HG03045 (cell line): ENCODE measurements around the gene PDE11A.

Experiments used
- ATAC-seq: cut with Tn5 transposase; IDR thresholded peaks from one replicate; pipeline ENCODE4 v1.9.1; 2021; ENCODE audit warnings: mild to moderate bottlenecking, moderate library complexity; ENCODE audit not compliant: unreplicated experiment

The PDE11A gene

GRCh38 chr2:177606636-177607035, 465.9 kb downstream of the PDE11A start:
- no peak for ATAC-seq

DNA sequence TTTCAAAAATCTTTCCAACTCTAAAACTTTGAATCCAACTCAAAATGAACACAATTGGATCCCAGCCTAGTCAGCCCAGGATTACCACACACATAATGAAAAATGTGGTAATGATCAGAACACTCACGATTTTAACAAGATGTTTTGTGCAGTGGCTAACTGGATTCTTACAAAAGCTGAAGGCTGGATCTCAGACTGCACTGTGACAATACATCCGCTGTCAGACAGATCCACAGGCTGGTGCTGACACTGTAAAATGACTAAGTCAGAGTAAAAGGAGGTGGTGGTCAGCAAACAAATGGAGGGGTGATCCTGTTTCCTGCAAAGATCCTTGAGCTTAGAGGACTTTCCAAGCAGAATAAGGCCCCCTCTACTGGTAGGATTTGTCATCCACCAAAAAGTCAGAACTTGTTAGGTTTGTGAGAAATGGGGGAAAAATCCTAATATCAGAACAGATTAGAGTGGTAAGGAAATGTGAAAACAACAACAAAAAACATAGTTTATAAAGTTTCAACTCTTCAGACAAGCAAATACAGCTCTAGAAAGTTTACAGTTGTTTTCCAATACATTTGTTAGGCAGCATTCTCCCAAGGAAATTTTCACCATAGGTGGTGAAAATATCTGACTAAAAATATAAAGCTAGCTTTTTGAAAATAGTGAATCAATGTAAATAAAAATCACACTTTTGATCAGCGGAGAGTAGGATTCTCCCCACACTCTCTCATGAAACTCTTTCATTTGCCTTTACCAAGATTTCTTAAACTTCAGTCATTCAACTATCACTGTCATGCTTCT, 468.1 kb downstream of the PDE11A start:
- no peak for ATAC-seq

DNA sequence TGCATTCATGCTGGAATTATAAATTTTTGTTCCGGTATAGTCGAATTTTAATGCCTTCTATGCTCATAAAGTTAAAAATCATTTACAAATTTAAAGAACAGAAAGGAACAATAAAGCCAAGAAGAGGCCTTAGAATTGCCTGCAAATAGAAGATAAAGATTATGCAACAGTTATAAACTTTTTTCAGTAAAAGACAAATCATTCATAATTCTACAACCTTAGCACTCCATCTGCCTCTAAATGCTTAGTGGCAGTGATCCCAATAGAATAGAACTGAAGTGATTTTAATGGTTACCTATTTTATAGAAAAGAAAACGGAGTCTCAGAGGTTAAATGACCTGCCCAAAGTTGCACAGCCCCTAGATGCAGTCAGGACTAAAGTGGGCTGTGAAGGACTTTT, 468.8 kb downstream of the PDE11A start:
- ATAC-seq, result no peak

GRCh38 chr2:177603181-177603580, 469.4 kb downstream of the PDE11A start:
- no peak for ATAC-seq

DNA sequence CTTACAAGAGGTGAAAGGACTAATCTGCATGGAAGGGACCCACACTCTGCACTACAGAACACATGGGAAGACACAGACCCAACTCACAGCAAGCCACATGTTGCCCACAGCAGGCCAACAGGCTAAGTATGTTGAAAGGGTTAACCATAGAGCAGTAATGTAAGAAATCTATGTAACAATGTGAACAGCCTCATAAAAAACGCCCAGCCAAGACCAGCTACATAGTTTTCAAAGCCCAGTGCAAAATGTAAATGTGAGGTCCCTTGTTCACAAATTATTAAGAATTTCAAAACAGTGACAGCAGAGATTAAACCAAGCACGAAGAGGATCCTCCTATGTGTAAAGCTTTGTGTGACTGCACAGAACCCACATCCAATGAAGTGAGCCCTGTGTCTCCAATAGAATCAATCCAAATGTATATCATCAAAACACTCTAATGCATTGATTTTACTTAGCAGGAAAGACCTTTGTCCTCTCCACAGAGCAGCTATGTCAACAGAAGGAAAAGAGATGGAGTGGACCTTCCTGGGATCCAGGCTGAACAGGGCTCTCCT, 469.9 kb downstream of the PDE11A start:
- ATAC-seq, result no peak

GRCh38 chr2:177600917-177601316, 471.7 kb downstream of the PDE11A start:
- no peak for ATAC-seq

DNA sequence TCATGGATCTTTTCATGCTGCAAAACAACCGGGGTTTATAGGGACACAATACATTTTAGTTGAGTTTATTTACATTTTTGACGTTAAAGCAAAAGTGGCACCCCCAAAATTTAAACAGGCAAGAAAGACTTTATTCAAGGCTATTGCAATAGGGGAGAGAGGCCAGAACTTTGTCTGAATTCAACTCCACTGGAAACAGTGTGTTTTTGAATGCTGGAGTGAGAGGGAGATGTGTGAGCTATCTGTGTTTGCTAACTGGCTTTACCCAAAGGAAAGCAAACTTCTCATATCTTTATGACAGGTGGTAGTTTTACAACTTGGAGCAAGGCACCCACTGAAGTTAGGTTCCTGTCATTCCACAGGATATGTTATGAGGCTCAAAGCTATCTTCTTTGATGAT, 472.6 kb downstream of the PDE11A start:
- no peak for ATAC-seq

- ATAC-seq, result no peak
These were observed 473.4 kb downstream of the PDE11A start for GRCh38 chr2:177599139-177599688.

DNA sequence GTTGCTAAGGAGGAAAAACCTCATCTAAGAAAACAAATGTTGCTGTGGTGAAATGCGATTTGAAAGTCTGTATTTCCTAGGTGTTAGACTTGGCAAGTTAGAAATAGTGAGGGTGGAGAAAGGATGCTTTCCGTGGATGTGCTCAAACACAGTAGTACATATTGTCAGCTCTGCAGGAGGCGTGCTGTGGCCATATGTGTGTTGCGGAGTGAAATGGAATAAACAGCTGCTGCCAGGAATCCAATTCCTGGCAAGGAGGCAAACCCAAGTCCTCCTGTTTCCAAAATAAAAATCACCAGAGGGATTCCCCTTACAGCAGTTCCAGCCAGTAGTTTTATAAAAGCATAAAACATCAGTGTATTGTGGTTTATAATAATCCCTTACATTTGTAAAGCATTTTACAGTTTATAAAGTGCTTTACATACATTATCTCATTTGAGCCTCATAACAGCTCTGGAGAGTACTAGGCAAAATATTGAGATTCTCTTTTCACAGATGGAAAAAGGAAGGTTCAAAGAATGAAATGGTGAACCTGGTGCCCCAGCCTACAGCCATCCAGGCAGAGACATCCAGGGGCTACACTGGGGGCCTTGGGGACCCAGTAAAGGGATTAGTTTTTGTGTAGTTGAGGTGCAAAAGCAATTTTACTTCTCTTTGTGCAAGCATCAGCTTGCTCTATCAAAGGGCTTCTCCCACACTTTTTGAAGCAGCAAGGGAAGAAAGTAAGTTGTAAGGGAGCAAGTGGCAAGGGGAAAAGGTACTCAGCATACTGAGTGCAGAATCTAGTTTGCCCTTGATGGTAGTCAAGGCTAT, 474.0 kb downstream of the PDE11A start:
- no peak for ATAC-seq

DNA sequence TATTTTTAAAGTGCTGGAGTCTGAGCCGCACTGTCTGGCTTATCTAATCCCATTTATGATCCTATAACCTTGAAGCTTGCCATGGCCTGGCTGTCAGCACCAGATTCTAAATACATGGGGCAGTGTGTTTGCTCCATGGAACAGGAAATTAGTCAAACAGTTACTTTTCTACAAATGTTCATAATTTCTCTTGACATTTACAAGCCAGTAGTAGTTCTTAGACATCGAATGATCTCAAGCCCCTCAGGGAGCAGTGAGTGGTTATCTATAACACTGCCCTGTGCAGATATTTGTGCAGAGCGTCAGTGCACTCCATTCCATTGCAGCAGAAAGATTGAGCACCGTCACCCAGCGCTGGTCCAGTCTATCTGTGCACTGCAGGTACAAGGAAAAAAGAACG, 474.8 kb downstream of the PDE11A start:
- ATAC-seq, result no peak

DNA sequence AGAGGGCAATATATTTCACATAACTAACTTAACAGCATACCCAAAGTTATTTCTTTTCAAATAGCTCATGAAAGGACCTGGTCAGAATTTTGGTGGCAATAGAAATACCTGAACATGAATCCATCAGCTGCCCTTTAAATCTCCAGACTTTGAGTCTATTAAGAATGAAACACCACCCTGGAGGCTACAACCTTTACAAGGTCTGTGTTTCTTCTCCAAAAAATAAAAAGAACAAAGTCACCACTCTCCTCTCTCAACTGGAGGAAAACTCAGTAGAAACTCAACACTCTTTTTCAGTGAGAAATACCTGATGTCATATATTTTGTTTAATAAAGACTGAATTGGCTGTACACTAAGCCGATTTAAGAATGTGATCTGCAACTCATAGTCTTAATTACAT, 475.7 kb downstream of the PDE11A start:
- no peak for ATAC-seq

DNA sequence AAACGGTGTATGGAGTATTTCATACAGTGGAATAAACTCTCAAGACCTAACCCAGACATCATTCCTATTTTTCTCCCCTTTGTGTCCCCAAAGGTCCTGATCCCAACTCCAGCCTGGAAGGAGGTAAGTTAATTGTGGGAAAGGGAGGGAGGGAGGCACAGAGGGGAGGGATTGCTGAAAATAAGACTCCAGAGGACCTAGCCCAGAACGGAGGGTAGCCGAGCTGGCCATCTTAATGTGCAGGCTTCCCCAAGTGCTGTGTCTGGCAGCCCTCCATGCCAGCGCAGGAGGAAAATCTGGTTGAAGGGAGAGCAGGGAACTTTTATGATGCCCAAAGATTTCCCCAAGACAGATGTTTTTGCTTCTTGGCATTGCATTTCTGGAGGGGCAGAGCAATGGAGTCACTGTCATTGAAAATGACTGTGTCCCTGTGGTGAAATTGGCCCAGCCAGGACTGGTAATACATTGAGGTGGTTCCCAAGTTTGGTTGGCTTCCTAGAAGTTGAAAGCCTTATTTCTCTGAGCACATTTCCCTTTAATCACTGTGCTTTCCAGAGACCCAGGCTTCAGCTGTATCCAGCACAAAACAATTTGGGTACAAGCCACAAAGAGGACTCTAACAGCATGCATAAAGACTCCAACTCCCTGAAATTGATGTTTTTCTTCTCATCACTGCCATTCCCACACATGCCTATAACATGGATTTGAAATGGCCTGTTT, 477.3 kb downstream of the PDE11A start:
- ATAC-seq, result no peak

DNA sequence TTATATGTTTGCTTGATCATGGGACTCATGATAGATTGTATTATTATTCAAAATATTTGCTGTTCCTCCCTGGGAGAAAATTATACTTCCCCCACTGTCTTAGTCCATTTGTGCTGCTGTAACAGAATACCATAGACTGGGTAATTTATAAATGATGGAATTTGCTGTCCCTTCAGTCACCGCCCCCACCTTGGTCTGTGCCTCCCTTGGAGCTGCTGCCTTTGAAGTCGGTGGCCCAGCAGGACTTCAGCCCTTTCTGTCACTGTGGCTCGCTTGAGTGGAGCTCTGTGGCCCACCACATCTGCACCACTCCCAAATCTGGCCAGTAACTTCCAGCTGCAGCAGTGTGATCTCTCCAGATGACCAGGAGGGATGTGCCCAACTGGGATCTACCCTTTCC, 479.2 kb downstream of the PDE11A start:
- no peak for ATAC-seq

- no peak for ATAC-seq
These were observed 479.6 kb downstream of the PDE11A start for GRCh38 chr2:177592945-177593344.

DNA sequence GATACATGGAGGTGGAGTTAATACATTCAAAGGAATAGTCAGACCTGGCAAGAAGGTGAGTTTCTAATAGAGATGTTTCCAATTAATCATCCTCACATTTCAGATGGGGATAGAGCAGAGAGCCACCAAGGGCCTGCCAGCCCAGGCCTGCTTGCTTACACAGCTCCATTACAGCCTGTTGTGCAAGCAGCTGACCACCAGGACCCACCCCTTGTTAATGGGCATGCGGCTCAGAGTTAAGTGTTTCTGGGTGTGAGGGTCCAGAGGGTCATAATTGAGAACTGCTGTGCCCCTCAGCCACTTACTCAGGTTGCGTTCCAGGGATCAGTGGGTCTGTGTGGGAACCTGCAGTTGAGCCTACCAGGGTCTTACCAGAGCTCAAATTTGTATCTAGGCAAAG, 480.2 kb downstream of the PDE11A start:
- no peak for ATAC-seq

GRCh38 chr2:177589186-177589585, 483.4 kb downstream of the PDE11A start:
- ATAC-seq, result no peak

- ATAC-seq, result no peak
These were observed 483.9 kb downstream of the PDE11A start for GRCh38 chr2:177588671-177589070.

- ATAC-seq, result no peak
These were observed 485.2 kb downstream of the PDE11A start for GRCh38 chr2:177587371-177587770.

- no peak for ATAC-seq
These were observed 486.4 kb downstream of the PDE11A start for GRCh38 chr2:177586154-177586553.

GRCh38 chr2:177585234-177585863, 487.2 kb downstream of the PDE11A start:
- no peak for ATAC-seq
